GM18499 (cell line): Measurements from ENCODE around the gene CD44.

Experiments used
- ATAC-seq: cut with Tn5 transposase; IDR thresholded peaks from one replicate; pipeline ENCODE4 v1.9.1; 2021; ENCODE audit warnings: moderate number of reproducible peaks; ENCODE audit not compliant: insufficient read depth, unreplicated experiment

CD44 gene

DNA sequence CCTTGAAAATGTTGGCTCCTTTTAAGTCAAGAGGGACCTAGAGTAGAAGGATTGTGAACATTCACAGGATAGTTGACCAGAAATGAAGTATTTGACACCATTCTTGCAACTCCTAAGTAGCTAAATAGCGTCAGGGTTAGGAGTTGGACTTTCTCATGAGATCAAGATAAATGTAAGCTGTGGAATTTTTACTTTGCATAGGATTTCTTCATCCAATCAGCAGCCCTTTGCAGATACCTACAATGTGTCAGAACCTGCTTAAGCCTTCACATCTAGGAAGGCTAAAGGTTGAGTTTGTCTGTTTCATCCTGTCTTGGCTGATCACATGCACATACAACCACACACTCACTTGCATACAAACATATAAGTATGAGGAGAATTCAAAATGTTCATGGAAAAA is 32.3 kb downstream of the CD44 start:
- ATAC-seq: no peak

DNA sequence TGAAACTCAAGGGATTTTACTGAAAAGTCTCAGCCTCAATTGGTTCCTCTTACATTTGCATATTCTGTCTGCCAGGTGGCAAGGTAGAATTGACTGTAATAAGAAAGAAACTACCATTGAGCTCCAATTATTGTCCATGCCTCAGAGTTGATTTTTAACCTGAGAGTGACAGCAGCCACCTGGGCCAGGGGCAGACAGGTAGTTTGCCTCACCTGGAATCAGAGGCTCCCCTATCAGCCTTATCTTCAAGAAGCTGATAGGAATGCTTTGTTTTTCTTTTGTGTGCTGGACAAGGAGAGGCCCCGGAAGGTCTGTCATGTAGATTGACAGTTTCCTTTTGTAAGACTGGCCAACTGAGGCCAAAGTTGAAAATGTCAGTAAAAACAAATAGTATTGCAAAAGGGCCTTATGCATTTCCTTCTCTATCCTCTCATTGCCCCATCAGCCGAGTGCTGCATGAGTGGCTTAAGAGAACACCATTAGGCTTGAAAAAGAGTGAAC is 34.1 kb downstream of the CD44 start:
- peak; percentile 53 for ATAC-seq

DNA sequence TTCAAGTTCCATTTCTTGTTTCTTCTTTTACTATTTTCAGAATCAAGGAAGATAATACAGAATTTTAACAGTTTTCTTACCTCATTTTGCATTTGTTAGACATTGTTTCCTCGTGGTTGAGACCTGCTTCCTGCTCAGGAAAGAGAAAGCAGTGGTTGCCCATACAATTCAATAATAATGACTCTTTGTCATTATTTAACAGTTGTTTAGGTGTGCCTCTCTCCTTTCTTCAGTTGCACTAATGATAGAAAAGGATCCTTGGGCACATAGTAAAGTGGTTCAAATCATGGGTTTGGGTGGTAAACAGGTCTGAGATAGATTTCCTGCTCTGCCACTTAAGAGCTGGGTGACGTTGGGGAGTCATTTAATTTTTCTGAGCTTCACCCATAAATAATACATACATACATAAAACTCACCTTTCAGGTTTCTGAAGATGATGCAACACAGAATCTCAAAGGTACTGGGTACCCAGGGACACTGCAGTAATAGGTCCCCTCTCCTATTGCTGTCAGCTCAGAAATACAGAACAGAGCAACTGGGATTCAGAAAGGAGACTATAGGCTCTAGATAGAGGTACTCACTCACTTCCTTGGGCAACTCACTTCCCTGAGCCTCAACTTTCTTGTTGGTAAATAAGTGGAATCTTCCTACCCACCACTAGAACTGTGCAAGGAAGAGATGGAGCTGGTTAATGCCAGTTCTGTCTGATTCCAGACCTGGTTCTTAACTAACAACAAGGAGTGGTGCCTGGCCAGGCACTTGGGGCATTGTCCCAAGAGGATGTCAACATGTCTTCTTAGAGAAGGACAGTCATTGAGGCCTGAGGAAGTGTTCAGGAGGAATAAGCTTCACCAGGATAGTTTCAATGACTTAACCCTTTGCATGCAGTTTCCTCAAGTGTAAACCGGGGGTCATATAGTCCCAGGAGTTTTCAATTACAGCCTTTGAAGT is 34.9 kb downstream of the CD44 start:
- no peak for ATAC-seq

DNA sequence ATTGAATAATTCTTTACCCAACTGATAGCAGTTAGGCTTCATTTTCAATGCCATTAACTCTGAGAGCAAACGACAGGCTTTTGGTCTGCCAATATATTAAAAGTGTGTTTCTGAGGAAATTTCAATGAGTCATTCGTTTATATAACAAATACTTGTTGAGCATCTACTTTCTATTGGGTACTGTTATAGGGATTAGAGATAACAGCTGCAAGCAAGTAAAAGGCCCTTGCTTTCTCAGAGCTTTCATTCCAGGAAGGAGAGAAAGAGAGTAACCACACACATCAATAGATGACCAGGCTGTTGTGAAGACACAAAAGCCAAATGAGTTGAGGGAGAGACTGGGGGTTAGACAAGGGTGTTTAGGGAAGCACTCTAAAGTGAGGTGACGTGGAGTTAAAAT is 35.7 kb downstream of the CD44 start:
- no peak for ATAC-seq

DNA sequence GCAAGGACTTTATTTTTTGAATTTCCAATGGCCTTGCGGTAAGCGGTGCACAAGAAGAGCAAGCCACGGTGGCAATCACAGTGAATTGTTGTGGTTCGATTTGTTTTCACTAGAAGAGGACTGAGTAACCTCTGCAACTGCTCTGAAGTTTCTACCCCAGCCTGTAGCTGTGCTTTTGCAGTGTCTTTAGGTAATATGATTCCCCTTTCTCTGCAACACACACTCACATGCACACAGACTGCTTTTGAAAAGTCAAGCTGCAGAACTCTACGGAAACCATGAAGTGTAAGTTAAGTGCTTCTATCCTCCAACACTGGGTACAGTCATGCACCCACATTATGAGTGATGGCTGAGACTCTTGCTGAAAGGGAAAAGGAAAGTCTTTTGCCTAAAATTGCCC is 38.4 kb downstream of the CD44 start:
- ATAC-seq: no peak

DNA sequence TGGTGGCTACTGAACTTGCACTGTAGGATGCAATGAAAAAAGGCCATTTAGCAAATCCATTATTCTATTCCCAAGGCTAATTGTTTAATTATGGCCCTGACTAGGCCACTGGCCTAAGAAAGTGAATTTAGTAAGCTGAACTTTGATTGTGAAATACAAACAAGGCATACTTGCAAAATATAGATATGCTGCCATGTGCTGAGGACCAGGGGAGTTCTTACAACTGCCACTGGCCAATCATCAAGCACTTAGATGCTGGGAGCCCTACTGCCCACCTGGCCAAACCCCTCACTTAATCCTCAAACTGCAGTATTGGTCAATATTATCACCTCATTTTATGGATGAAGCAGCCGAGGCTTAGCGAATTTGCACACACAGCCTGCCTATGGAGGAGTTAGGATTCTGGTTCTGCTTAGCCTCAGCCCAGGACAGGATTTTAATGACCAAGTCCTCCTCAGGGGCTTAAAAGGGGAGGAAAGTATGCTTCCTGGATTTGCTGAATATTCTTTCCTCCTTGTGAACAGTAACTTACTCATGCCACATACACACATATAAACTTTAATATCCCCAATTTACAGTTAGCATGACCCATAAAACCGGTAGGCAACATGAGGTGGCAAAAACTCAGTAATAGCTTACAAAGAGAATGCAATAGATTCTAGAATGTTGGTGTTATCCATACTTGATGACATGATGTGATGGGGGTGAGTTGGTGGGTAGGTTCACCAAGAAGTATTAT is 39.3 kb downstream of the CD44 start:
- no peak for ATAC-seq

DNA sequence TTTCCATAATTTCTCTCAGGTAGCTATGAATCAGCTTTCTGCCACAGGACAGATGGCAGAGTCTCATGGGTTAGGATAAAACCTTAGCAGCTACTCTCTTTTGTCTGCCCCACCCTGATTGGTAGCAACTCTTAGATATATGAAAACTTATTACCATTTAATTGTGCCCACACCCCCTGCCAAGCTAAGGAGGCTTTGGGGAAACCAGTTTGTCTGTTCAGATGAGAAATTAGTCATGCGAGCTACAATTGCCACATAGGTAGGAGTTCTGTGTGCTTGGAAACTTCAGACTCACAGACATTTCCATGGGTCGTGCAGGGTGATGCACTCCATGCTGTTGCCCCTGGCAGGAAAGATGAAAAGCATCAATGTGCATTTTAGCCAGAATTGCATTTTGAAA is 39.9 kb downstream of the CD44 start:
- ATAC-seq: no peak

DNA sequence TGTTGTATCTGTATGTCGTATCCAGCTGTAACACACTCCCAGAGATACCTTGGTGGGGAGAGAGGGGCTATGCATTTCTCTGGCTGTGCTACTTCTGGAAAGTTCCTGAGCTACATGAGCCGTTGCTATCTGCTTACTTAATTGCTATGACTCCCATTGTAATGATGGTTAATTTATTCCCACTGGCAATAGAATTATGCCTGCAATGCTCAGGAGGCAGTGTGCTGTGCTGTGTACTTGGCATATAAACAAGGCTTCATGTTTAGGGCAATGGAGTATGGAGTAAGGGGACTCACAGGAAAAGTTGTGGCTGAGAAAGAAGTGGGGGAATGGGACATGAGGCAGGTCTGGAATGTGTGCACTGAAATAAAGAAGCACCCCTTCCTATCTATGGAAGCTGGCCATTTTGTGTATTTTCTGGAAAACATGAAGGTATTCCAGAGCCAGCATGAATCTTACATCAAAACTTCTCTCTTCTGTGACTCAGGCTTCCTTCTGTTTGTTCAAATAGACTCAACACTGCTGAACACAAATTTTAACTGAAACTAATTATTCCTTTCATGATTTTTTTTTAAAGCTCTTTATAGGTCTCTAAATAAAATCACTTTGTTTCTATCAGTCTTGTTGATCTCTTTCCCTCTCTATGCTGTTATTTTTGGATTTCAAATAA is 40.6 kb downstream of the CD44 start:
- ATAC-seq: no peak

DNA sequence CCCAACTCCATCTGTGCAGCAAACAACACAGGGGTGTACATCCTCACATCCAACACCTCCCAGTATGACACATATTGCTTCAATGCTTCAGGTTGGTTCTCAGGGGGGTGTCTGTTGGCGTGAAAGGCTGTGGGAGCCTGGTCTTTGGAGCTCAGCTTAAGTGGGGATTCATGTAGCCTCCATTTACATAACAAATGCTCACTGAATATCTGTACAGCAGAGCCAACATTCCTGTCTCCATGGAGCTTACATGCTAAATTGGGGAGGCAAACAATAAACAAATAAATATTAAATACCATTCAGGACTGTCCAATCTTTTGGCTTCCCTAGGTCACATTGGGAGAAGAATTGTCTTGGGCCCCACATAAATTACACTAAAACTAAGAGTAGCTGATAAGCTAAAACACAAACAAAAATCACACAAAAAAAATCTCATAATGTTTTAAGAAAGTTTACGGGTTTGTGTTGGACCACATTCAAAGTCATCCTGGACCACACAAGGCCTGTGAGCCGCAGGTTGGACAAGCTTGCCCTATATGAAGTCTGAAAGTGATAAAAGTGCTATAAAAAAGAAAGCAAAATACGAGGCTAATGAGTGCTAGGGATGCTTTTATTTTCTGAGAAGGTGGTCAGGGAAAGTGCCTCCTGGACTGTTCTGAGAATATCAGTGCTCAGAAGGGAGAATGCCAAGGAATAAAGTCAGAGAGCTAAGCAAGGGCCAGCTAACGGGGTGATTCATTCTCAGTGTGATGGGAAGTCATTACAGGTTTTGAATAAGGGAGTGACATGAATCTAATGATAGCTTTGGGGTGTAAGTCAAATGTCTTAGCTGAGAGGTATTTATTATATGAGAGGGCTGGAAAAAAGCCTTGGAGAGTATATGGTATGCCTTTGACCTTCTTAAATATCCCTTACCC is 41.6 kb downstream of the CD44 start:
- ATAC-seq: no peak

DNA sequence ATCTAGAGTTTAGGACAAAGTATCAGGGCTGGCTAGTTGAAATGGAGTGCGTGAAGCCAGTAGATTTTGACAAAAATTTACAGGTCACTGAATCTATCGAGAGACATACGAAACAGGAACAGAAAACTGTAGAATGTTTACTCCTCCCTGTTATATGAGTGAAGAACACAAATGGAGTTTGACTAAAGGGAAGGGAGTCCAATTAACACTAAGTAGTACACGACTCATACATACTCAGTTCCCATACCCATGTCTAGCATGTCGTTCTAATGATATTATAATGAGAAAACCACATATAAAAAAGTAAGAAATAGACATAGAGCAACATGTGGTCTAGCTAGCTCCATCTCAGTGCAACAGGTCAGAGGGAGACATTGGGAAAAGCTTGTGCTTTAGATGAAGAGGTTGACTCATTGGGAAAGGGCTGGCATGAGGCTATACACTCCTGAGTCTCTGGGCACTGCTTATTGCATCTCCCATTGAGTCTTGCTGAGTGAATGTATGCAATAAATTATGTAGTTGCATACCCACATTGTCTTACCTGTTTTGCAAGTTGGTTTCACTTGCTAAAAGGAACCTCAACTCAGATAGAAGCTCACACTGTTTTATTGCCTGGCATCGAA is 43.5 kb downstream of the CD44 start:
- ATAC-seq: peak; percentile 64

DNA sequence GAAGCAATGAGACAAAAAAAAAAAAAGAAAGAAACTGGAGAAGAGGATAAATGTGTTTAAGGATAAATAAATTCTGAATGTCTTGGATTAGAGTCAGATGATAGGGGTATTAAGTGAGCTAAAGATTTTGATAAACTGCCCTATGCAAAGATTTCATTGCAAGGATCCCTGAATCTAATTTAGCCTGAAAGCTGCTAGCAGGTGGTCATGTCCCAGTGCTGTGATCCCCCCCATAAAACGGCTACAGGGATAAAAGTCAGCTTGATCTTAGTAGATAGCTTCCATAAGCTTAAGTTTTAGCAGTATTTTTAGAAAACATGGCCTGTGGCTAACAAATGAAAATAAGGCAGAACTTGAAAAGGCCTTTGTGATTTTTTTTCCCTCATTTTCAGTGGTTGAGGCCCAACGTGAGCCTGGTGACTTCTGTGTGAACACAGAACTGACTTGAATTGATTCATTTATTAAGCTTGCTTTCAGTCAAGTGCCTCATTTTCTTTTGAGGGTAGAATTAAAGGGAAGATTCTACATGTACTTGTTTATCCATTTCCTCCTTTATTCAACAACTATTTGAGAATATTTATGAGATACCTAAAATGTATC is 44.5 kb downstream of the CD44 start:
- no peak for ATAC-seq

DNA sequence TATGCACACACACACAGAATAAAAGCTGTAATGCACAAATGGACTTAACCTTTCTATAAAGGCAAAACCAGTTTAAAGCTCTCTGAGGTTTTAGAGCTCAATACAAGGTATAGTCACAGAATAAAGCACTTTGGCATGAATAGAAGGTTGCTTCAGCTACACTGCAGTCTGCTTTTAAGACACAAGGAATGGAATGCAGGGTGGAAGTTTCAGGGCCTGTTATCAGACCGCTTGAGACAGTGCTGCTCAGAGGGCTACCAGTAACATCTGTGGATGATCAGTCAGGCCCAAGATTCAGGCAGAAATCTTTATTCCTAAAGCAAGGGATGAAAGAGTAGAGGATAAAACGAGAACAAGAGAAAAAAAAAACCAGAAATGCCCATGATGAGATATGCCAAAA is 46.7 kb downstream of the CD44 start:
- no peak for ATAC-seq

DNA sequence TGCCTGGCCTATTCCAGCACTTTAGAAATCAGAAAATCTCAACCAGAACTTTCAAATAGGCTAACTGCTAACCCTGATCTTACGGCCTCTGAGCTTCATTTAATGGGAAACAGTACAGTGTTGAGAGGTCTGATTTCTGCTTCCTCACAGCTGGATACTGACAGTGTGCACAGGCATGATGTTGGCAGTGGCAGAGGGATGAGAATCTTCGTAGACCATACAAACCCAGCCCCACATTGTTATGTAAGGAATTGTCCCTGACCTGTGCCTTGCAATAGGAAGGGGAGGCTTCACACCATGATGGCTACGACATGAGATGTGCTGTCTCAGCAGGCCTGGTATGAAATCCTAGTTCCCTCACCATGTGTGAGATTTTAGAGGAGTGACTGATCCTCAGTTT is 49.0 kb downstream of the CD44 start:
- no peak for ATAC-seq

DNA sequence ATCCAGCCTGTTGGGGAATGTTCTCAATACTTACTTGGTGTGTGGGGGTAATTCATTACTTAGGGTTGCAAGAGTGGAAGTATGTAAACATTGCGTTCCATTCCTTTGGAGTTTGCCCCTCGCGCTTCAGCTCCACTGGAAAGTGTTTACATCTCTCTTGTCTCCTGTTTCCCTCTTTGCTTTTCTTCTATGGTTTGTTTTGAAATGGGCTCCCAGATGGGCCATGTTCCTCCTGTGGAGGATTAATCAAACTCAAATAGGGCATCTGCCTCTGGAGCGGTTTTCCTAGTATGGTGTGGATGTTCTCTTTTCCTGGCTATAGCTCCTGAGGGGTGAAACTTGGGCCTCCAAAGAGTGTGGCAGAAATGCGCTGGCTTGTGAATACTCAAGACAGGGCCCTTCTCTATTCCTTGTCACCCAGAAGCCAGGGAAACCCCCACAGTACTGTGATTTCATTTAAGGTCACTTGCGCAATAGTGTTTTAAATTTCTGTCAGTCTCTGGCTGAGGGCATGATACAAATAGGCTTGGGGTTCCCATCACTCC is 51.9 kb downstream of the CD44 start:
- no peak for ATAC-seq

DNA sequence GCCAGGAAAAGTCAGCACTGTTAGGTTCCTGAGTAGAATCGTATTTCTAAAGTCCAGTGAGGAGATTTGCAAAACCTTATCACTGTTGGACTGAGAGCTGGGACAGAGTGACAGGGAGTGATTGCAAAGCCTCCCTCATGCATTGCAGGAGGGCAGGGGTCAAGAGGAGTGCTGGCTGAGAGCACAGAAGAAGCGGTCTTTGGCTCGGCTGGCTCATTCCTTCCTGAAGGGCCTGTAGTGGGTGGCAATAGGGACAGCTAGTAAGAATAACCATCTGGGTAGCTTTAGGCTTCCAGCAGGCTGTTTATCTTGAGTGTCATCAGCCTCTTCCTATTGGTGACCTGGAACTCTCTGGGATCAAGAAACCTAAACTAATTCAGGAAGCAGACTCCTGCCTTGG is 53.4 kb downstream of the CD44 start:
- no peak for ATAC-seq

DNA sequence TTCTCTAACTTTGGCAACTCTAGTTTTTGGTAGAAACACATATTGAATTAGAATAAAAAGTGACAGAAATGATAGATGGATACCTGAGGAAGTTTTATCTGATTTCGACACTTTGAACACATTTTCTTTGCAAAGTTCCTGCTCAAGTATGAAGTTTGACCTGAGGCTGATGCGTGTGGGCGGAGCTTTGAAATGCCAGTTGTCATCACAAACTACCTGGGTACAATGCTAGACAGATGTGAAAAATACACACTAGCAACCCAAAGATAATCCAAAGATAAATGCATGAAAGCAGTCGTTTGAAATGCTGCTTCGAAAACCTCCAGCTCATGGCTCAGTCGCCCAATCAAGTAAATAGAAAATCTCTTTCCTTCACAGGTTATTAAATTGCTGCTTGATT is 54.8 kb downstream of the CD44 start:
- no peak for ATAC-seq

DNA sequence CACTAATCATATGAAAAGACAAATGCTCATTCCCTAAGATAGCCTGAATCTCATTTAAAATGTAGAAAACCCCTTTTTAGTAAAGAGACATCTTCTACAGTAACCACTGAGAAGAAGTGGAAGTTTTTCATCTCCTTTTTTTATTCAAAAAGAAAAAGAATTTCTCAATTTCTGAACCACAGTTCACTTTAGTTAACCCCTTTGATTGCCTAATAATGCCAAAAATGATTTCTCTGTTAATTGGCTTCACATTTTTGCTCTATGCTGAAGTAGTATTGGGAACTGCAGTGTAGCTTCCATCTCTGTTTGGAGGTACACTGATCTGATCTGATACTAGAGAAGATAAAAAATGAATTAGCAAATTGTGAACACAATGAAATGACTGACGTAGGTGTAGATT is 58.3 kb downstream of the CD44 start:
- ATAC-seq: no peak

DNA sequence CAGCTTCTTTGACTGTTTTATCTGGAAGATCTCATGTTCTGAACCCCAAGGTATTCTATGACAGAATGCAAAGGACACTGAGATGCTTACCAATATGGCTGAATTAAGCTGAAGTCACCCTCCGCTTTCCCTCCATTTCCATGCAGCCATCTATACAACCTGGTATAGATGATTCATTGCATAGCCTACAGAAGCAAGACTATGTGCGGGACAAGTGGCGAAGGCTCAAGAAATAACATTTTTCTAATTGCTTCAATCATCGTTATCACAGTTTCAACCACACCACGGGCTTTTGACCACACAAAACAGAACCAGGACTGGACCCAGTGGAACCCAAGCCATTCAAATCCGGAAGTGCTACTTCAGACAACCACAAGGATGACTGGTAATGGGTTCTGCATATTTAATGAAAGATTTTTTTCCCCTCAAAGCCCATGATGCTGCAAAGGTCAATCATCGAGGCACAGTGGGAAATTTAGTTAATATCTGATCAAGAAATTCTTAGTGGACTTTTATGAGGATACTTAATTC is 61.9 kb downstream of the CD44 start:
- ATAC-seq: no peak

DNA sequence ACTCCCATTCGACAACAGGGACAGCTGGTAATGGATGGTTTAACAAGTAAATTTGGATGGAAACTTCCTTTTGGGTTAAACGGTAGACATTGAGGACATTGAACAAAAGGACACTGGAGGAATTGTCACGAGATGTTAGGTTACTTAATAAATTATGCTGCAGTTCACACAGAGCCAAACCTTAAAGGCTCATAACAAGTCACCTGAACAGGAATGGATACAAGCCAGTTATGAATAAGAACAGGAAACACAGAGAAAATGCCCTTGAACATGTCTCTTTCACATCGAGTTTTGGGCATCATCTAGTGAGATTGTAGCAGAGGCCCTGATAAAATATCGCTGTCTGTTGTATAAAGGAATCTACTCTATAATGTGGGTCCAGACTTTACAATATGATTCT is 65.6 kb downstream of the CD44 start:
- no peak for ATAC-seq
